SH-SY5Y (cell line): ENCODE results near the gene ZSCAN18.

Experiments
- GATA2 ChIP-seq: IDR thresholded peaks from 2 replicates; pipeline ENCODE4 v1.6.1; 2011; ENCODE audit warnings: mild to moderate bottlenecking, low read depth, low read length
- GATA3 ChIP-seq: IDR thresholded peaks from 2 replicates; pipeline ENCODE4 v1.6.1; 2011; ENCODE audit warnings: low read depth, mild to moderate bottlenecking, low read length, moderate library complexity

GRCh38 chr19:58047672-58048071 is 50.4 kb downstream of the ZSCAN18 start:
- TF ChIP-seq GATA3 (no peak), GATA2 (no peak)
